Esophagus muscularis mucosa (tissue), 3 donors: ENCODE measurements around the gene CDCA5.

Experiments
- CTCF ChIP-seq, 3 experiments: fragments of 200-600 bp in 2 of 3; fragments of 450-650 bp in 1 of 3; sonication (generic) in 2 of 3; IDR thresholded peaks; one replicate each; pipeline ENCODE4 v1.5.1; 2017 to 2019; ENCODE audit warnings: antibody characterized with exemption in 3 of 3, mild to moderate bottlenecking in 2 of 3, moderate library complexity in 1 of 3
- EP300 ChIP-seq: sonication (generic); formaldehyde crosslinking; IDR thresholded peaks from one replicate; pipeline ENCODE4 v1.6.1; 2017; ENCODE audit warnings: antibody characterized with exemption

- TF ChIP-seq EP300 (no peak), CTCF (IDR thresholded peaks at IDR 0.05) (no peak)
Observed at GRCh38 chr11:65032216-65032615, 51.6 kb downstream of the CDCA5 start.
